GM18909 (cell line): ENCODE measurements around the gene RSRC2.
"Not testable (repeated sequence)": the region's sequence is repeated elsewhere in the genome, so short reads cannot be mapped to it uniquely, and the experiment has no call there.

Experiments
- ATAC-seq: cut with Tn5 transposase; IDR thresholded peaks from one replicate; pipeline ENCODE4 v1.9.1; 2021; ENCODE audit warnings: mild to moderate bottlenecking; ENCODE audit not compliant: unreplicated experiment, poor library complexity

Gene RSRC2

GRCh38 chr12:122487807-122488206 lies 38.9 kb downstream of the RSRC2 start:
- not testable (repeated sequence) for ATAC-seq

GRCh38 chr12:122486805-122487426 lies 39.8 kb downstream of the RSRC2 start:
- no peak for ATAC-seq

GRCh38 chr12:122486360-122486759 lies 40.4 kb downstream of the RSRC2 start:
- not testable (repeated sequence) for ATAC-seq

GRCh38 chr12:122484385-122484784 lies 42.4 kb downstream of the RSRC2 start:
- not testable (repeated sequence) for ATAC-seq

- no peak for ATAC-seq
These were observed 42.8 kb downstream of the RSRC2 start for GRCh38 chr12:122483969-122484368.

GRCh38 chr12:122481861-122482260 lies 44.9 kb downstream of the RSRC2 start:
- no peak for ATAC-seq

- ATAC-seq: no peak
These were observed 46.0 kb downstream of the RSRC2 start for GRCh38 chr12:122480753-122481152.

- no peak for ATAC-seq
These were observed 52.4 kb downstream of the RSRC2 start for GRCh38 chr12:122474324-122474716.

- no peak for ATAC-seq
These were observed 53.0 kb downstream of the RSRC2 start for GRCh38 chr12:122473543-122474323.

GRCh38 chr12:122471324-122472226 lies 55.2 kb downstream of the RSRC2 start:
- no peak for ATAC-seq

- not testable (repeated sequence) for ATAC-seq
These were observed 56.2 kb downstream of the RSRC2 start for GRCh38 chr12:122470576-122470975.

GRCh38 chr12:122469856-122470255 lies 56.9 kb downstream of the RSRC2 start:
- not testable (repeated sequence) for ATAC-seq

GRCh38 chr12:122467983-122468382 lies 58.8 kb downstream of the RSRC2 start:
- ATAC-seq: no peak

GRCh38 chr12:122464317-122465042 lies 62.3 kb downstream of the RSRC2 start:
- not testable (repeated sequence) for ATAC-seq

- no peak for ATAC-seq
These were observed 66.1 kb downstream of the RSRC2 start for GRCh38 chr12:122460641-122461040.

GRCh38 chr12:122460061-122460460 lies 66.7 kb downstream of the RSRC2 start:
- no peak for ATAC-seq

GRCh38 chr12:122459211-122459610 lies 67.5 kb downstream of the RSRC2 start:
- no peak for ATAC-seq

- ATAC-seq: no peak
These were observed 68.4 kb downstream of the RSRC2 start for GRCh38 chr12:122458105-122459035.

GRCh38 chr12:122457627-122458026 lies 69.1 kb downstream of the RSRC2 start:
- ATAC-seq: no peak
